Left ventricle myocardium inferior (tissue), 1 donor: ENCODE measurements around the gene DAB2IP. TPM values are rescaled to one million over a fixed set of nuclear protein-coding genes. Genes with fewer than 3 reads are reported as not detected.
A peak's percentile ranks its signal among the peaks of the same experiment; 100 is the strongest.

Source experiments
- DNase-seq: peaks from one replicate; pipeline ENCODE4 v3.0.0-alpha.2; 2020
- H3K27ac ChIP-seq: fragments of 200-600 bp; replicated peaks from 2 replicates; pipeline ENCODE4 v1.8.0; 2021
- H3K27me3 ChIP-seq: fragments of 200-600 bp; 2 replicates; pipeline ENCODE4 v1.8.0; 2021; ENCODE audit warnings: low read depth
- H3K36me3 ChIP-seq: fragments of 200-600 bp; 2 replicates; pipeline ENCODE4 v1.8.0; 2021
- H3K4me1 ChIP-seq: fragments of 200-600 bp; 2 replicates; pipeline ENCODE4 v1.8.0; 2021
- H3K4me3 ChIP-seq: fragments of 200-600 bp; 2 replicates; pipeline ENCODE4 v1.8.0; 2021; ENCODE audit warnings: mild to moderate bottlenecking, moderate library complexity
- H3K9me3 ChIP-seq: fragments of 200-600 bp; replicated peaks from 2 replicates; pipeline ENCODE4 v1.8.0; 2021
- CTCF ChIP-seq: fragments of 200-600 bp; IDR thresholded peaks from 2 replicates; pipeline ENCODE4 v1.8.0; 2021; ENCODE audit warnings: antibody characterized with exemption, mild to moderate bottlenecking, borderline replicate concordance
- intact Hi-C: fragments of 100-400 bp; cut with micrococcal nuclease; formaldehyde crosslinking; loops from one replicate; pipeline ENCODE4 v1.11.0; 2022
- total RNA-seq: library from RNA; stranded (reverse); fragmentation: NEBNext Ultra II Directional; extraction: Animal tissue kit (Norgen Biotek cat#: 25700); gene quantifications from one replicate; pipeline ENCODE4 v1.2.1, GENCODE V29; 2021
- donor health status: DM: no; HTN: yes; CAD: no; lungs with severe emphysema.

Gene DAB2IP
- total RNA-seq, 1 donor from 2014 or later: 50.7 TPM

GRCh38 chr9:121727295-121728020 is 76.0 kb downstream of the DAB2IP start:
- TF ChIP-seq CTCF: no peak
- Histone ChIP-seq H3K36me3 (no peaks in the 10 kb centered on the region), H3K4me1 (peaks cover 99% of the 10 kb centered on the region), H3K4me3 (no peak overlapping the region), H3K27ac (peak overlapping the region; percentile 89), H3K27me3 (no peaks in the 10 kb centered on the region), H3K9me3 (no peaks in the 10 kb centered on the region)
- DNase-seq: no peak
- intact Hi-C loops: no loop called here

- Histone ChIP-seq H3K27me3 (no peaks in the 10 kb centered on the region), H3K36me3 (no peaks in the 10 kb centered on the region), H3K4me3 (no peak overlapping the region), H3K9me3 (no peaks in the 10 kb centered on the region), H3K27ac (no peak overlapping the region), H3K4me1 (peaks cover 96% of the 10 kb centered on the region)
- intact Hi-C loops: no loop called here
- no peak for DNase-seq
- no peak for TF ChIP-seq CTCF
Observed at GRCh38 chr9:121728916-121729315, 77.5 kb downstream of the DAB2IP start.

GRCh38 chr9:121729769-121730562 is 78.5 kb downstream of the DAB2IP start:
- Histone ChIP-seq H3K4me1 (peaks cover 94% of the 10 kb centered on the region), H3K4me3 (no peak overlapping the region), H3K27ac (no peak overlapping the region), H3K36me3 (no peaks in the 10 kb centered on the region), H3K27me3 (no peaks in the 10 kb centered on the region), H3K9me3 (no peaks in the 10 kb centered on the region)
- intact Hi-C loops: no loop called here
- TF ChIP-seq CTCF: no peak
- no peak for DNase-seq

GRCh38 chr9:121731090-121731489 is 79.7 kb downstream of the DAB2IP start:
- no peaks in the 10 kb centered on the region for H3K27me3 ChIP-seq
- no peak overlapping the region for H3K4me3 ChIP-seq
- no peak for DNase-seq
- H3K27ac ChIP-seq: no peak overlapping the region
- H3K4me1 ChIP-seq: peaks cover 95% of the 10 kb centered on the region
- H3K9me3 ChIP-seq: no peaks in the 10 kb centered on the region
- H3K36me3 ChIP-seq: no peaks in the 10 kb centered on the region
- TF ChIP-seq CTCF: no peak
- intact Hi-C loops: no loop called here

DNA sequence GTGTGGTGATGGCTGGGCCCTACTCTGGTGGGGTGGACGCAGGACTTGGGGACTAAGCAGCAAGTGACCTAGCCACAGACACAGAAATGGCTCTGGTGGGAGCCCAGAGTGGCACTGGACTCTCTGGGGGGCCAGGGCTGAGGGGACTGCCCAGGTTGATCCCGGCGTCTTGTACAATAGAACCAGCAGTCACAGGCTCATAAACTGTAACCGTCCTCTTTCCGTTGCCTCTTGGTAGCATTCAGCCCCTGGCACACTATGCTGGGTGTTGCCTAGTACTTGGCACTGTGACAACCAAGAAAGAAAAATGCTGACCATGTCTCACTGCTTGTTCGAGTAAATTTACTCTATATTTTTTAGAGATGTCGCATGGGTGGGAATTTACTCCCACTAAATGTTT is 80.5 kb downstream of the DAB2IP start:
- no peak for DNase-seq
- Histone ChIP-seq H3K4me3 (no peak overlapping the region), H3K27ac (no peak overlapping the region), H3K4me1 (peaks cover 95% of the 10 kb centered on the region), H3K36me3 (no peaks in the 10 kb centered on the region), H3K9me3 (no peaks in the 10 kb centered on the region), H3K27me3 (no peaks in the 10 kb centered on the region)
- no peak for TF ChIP-seq CTCF
- intact Hi-C loops: no loop called here
